ENCODE results near the gene DNASE1L2. TPM values are rescaled to one million over a fixed set of nuclear protein-coding genes. Genes with fewer than 3 reads are reported as not detected.

Gene DNASE1L2
- total RNA-seq, 1 donor from 2014 or later = not detected

GRCh38 chr16:2267913-2268666 lies 31.8 kb downstream of the DNASE1L2 start, which contains the start of gene RNPS1:
Gene RNPS1, minus strand, starts transcription at chr16:2268126. Its CDS starts 3,483 bp downstream, at chr16:2264643.
- peak; percentile 98 for DNase-seq (ENCODE audit: low spot score)

DNA sequence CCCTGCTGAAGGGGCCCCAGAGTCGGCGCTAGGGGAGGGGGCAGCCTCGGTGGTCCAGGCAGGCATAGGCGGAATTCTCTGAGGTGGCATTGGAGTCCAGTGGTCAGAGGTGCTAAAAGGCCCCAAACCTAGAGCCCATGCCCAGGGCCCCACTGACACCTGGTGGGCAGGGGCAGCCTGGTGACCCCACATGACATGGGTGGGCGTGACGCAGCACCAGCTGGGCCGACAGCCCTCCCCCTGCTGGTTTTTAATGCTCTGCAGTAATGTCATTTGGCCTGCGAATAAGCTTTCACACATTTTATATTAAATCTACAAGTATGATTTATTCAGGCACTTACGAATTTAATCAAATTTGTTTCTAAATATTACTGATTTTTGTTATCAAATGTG lies 33.8 kb downstream of the DNASE1L2 start:
- no peak for DNase-seq (ENCODE audit: low spot score)

- no peak for DNase-seq (ENCODE audit: low spot score)
Observed at GRCh38 chr16:2270588-2271470, 34.6 kb downstream of the DNASE1L2 start.

- no peak for DNase-seq (ENCODE audit: low spot score)
Observed at GRCh38 chr16:2271848-2272461, 35.7 kb downstream of the DNASE1L2 start.

- no peak for DNase-seq (ENCODE audit: low spot score)
Observed at GRCh38 chr16:2273484-2273883, 37.2 kb downstream of the DNASE1L2 start.

DNA sequence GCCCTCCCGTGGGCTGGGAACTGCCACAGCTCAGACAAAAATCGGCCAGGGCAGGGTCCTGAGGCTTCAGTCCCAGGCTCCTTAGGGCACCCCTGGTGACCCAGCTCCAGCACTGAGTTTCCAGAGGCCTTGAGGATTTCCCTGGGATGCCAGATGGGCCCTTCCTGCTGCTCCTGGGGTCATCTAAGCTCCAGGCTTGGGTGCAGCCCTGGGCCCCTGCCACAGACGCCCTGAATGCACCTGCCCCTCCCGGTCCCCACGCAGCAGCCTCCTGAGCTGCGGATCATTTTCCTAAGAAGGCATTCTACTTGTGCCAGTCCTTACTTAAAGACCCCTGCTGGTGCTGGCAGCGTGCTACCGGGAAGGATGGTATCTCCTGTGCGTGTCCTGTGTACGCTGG lies 37.7 kb downstream of the DNASE1L2 start:
- no peak for DNase-seq (ENCODE audit: low spot score)

- no peak for DNase-seq (ENCODE audit: low spot score)
Observed at GRCh38 chr16:2275476-2276367, 39.5 kb downstream of the DNASE1L2 start.

- DNase-seq (ENCODE audit: low spot score) = no peak
Observed at GRCh38 chr16:2276368-2277195, 40.3 kb downstream of the DNASE1L2 start.

GRCh38 chr16:2277466-2278271 lies 41.4 kb downstream of the DNASE1L2 start:
- no peak for DNase-seq (ENCODE audit: low spot score)

- DNase-seq (ENCODE audit: low spot score) = no peak
Observed at GRCh38 chr16:2278272-2278608, 42.0 kb downstream of the DNASE1L2 start.

- DNase-seq (ENCODE audit: low spot score) = no peak
Observed at GRCh38 chr16:2278956-2279800, 42.9 kb downstream of the DNASE1L2 start.

DNA sequence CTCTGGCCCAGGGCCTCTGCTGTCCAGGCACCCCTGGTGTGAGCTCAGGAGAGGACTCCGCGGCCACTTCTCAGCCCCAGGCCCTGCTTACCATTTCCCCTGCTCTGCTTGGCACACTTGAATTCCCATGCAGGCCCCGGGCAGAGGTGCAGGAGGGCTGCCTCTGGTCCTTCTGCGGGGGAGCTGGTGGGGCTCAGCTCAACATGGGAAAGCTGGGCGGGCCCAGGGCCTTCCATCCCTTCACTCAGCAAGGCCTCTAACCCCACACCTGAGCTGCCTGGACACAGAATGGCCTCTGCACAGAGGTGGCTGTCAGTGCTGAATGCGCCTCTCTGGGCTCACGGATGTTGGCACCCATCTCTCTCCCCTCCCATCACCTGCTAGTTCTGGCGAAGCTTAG lies 44.2 kb downstream of the DNASE1L2 start:
- DNase-seq (ENCODE audit: low spot score) = no peak

GRCh38 chr16:2280981-2281542 lies 44.8 kb downstream of the DNASE1L2 start:
- no peak for DNase-seq (ENCODE audit: low spot score)

GRCh38 chr16:2282262-2282661 lies 46.0 kb downstream of the DNASE1L2 start:
- no peak for DNase-seq (ENCODE audit: low spot score)

DNA sequence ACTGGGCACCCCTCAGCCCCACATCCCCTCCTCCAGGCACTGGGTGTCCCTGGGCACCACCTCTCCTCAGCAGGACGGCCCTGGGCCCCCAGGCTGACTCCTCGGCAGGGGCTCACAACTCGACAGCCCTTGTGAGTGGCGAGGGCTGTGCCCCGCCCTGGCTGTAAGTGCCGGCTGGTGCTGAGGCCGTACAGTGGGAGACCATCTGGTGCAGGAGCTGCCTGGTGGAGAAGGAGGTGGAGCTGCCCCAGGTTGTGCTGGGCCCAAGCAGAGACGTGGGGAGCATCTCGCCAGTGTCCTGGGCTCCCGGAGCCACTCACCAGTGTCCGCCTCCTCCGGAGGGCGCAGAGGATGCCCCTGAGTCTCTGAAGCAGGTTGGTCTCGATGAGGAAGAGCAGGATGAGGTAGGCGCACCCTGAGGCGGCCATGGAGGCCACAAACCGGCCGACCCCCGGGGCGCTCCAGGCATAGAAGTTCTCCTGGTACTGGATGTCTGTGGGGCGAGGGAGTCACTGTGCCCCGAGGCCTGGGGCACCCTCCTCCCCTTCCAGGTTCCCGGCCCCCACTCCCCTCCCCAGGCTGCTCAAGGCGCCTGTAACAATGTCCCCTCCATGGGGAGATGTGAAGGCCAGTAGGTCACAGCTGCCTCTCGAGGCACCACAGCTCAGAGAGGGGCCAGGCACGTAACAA lies 46.8 kb downstream of the DNASE1L2 start:
- DNase-seq (ENCODE audit: low spot score) = no peak

- no peak for DNase-seq (ENCODE audit: low spot score)
Observed at GRCh38 chr16:2284001-2284770, 47.9 kb downstream of the DNASE1L2 start.

All from umbilical cord (tissue), 2 donors.